Peyer's patch (tissue), 4 donors: ENCODE results near the gene DCK.

Experiments
- CTCF ChIP-seq, 6 experiments: fragments of 450-650 bp in 4 of 6; fragments of 200-600 bp in 2 of 6; sonication (generic) in 1 of 6; IDR thresholded peaks; one replicate each; pipeline ENCODE4 v1.5.1; 2017 to 2019; ENCODE audit warnings: antibody characterized with exemption in 6 of 6, mild to moderate bottlenecking in 3 of 6, moderate library complexity in 1 of 6
- POLR2A ChIP-seq, 2 donors: fragments of 450-650 bp; IDR thresholded peaks; one replicate each; pipeline ENCODE4 v1.5.1; 2017; ENCODE audit warnings: antibody characterized with exemption in 2 of 2, mild to moderate bottlenecking in 2 of 2, moderate library complexity in 2 of 2

- TF ChIP-seq CTCF (IDR thresholded peaks at IDR 0.05): no peak
- no peak for TF ChIP-seq POLR2A (IDR thresholded peaks at IDR 0.05)
These were observed 36.1 kb downstream of the DCK start for GRCh38 chr4:71029504-71029903.
